ENCODE data around the gene CCDC57.

Gene CCDC57

GRCh38 chr17:82063424-82064415 lies 148.9 kb downstream of the CCDC57 start:
- TF ChIP-seq SIN3A (IDR thresholded peaks at IDR 0.05; ENCODE audit: borderline replicate concordance, insufficient read depth, low read length): no peak
- TF ChIP-seq FOXP2 (optimal IDR thresholded peaks at IDR 0.05; ENCODE audit: borderline replicate concordance, extremely low read depth, extremely low read length, insufficient read depth): no peak
- no peak for TF ChIP-seq REST (IDR thresholded peaks at IDR 0.05; ENCODE audit: insufficient read depth in 1 of 2, low read depth in 2 of 2, low read length in 2 of 2)
- TF ChIP-seq TAF1 (IDR thresholded peaks at IDR 0.05; ENCODE audit: borderline replicate concordance, insufficient read depth, low read length): no peak

- TF ChIP-seq TAF1 (IDR thresholded peaks at IDR 0.05; ENCODE audit: borderline replicate concordance, insufficient read depth, low read length) (no peak), FOXP2 (optimal IDR thresholded peaks at IDR 0.05; ENCODE audit: borderline replicate concordance, extremely low read depth, extremely low read length, insufficient read depth) (no peak), POLR2AphosphoS5 (IDR thresholded peaks at IDR 0.05; ENCODE audit: low read depth, low read length) (no peak), SIN3A (IDR thresholded peaks at IDR 0.05; ENCODE audit: borderline replicate concordance, insufficient read depth, low read length) (no peak), REST (IDR thresholded peaks at IDR 0.05; ENCODE audit: insufficient read depth in 1 of 2, low read depth in 2 of 2, low read length in 2 of 2) (no peak)
Observed at GRCh38 chr17:82062984-82063368, 149.7 kb downstream of the CCDC57 start.

GRCh38 chr17:82062076-82062983 lies 150.3 kb downstream of the CCDC57 start:
- TF ChIP-seq REST (IDR thresholded peaks at IDR 0.05; ENCODE audit: insufficient read depth in 1 of 2, low read depth in 2 of 2, low read length in 2 of 2) (no peak), FOXP2 (optimal IDR thresholded peaks at IDR 0.05; ENCODE audit: borderline replicate concordance, extremely low read depth, extremely low read length, insufficient read depth) (no peak), TAF1 (IDR thresholded peaks at IDR 0.05; ENCODE audit: borderline replicate concordance, insufficient read depth, low read length) (no peak), POLR2AphosphoS5 (IDR thresholded peaks at IDR 0.05; ENCODE audit: low read depth, low read length) (no peak), SIN3A (IDR thresholded peaks at IDR 0.05; ENCODE audit: borderline replicate concordance, insufficient read depth, low read length) (no peak)

- TF ChIP-seq REST (IDR thresholded peaks at IDR 0.05; ENCODE audit: insufficient read depth in 1 of 2, low read depth in 2 of 2, low read length in 2 of 2) (no peak), POLR2AphosphoS5 (IDR thresholded peaks at IDR 0.05; ENCODE audit: low read depth, low read length) (0 out of 2 replicates have a peak, but pooled peaks have one; percentile 44)
Observed at GRCh38 chr17:82061047-82061925, 151.4 kb downstream of the CCDC57 start.

Data from PFSK-1 (cell line).